ENCODE results near the gene XPO6.

DNA sequence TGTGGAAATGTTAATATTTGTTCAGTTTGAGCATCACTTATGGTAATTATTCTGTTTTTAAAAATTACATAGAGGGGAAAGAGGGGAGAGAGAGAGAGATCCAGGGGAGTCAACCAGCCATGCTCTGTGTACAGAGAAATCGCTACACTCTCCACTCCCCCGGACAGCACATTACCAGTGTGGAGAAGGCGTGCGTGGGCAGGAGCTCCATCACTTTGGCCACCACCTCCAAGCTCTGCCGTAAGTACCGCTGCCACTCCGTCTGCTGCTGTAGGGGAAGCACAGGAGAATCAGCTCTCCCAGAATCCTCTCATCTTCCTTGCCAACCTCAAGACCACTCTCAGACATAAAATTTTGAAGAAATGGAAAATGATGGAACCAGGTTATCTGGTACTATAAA, 78.1 kb downstream of the XPO6 start:
- TF ChIP-seq, protein P1, sequence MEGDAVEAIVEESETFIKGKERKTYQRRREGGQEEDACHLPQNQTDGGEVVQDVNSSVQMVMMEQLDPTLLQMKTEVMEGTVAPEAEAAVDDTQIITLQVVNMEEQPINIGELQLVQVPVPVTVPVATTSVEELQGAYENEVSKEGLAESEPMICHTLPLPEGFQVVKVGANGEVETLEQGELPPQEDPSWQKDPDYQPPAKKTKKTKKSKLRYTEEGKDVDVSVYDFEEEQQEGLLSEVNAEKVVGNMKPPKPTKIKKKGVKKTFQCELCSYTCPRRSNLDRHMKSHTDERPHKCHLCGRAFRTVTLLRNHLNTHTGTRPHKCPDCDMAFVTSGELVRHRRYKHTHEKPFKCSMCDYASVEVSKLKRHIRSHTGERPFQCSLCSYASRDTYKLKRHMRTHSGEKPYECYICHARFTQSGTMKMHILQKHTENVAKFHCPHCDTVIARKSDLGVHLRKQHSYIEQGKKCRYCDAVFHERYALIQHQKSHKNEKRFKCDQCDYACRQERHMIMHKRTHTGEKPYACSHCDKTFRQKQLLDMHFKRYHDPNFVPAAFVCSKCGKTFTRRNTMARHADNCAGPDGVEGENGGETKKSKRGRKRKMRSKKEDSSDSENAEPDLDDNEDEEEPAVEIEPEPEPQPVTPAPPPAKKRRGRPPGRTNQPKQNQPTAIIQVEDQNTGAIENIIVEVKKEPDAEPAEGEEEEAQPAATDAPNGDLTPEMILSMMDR (IDR thresholded peaks at IDR 0.05) = no peak
- TF ChIP-seq POLR2A (IDR thresholded peaks at IDR 0.05) = no peak
